Measurements from ENCODE around the gene PKN1.
A peak's percentile ranks its signal among the peaks of the same experiment; 100 is the strongest.
"Not testable (repeated sequence)": the region's sequence is repeated elsewhere in the genome, so short reads cannot be mapped to it uniquely, and the experiment has no call there.

PKN1 gene

DNA sequence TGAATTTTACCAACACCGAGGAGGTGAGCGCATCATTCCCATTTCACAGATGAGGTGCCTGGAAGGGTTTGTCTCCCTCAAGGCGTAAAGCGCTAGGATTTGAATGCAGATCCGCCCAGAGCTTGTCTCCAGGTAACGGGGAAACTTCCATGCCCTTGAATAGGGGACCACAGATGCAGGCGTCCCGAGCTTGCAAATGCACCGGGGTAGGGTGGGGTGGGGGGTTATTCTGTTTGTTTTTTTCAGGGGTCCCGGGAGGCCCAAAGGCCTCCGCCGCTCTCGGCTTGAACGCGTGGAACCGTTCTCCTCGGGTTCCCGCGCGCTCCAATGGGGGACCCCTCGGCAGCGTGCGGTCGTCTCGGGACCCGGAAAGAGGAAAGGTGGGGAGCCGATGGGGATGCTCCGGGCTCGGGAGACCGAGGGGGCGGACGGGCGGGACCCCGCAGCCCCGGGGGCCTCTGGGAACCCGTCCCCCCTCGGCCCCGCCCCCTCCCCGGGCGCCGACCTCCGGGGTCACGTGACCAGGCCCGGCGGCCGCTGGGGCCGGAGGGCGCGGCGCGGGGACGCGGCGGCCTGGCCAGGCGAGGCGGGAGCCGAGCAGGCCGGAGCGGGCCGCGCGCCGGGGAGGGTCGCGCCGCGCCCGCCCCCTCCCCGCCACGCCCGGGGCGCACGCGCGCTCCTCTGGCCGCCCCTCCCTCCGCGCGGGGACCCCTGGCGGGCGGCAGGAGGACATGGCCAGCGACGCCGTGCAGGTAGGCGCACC, at the start of gene PKN1:
TSS of gene PKN1 (plus strand) at position 516 of the 763 bp plus-strand sequence. CDS start at position 732, 216 bp downstream.
- peak; percentile 71 for DNase-seq

DNA sequence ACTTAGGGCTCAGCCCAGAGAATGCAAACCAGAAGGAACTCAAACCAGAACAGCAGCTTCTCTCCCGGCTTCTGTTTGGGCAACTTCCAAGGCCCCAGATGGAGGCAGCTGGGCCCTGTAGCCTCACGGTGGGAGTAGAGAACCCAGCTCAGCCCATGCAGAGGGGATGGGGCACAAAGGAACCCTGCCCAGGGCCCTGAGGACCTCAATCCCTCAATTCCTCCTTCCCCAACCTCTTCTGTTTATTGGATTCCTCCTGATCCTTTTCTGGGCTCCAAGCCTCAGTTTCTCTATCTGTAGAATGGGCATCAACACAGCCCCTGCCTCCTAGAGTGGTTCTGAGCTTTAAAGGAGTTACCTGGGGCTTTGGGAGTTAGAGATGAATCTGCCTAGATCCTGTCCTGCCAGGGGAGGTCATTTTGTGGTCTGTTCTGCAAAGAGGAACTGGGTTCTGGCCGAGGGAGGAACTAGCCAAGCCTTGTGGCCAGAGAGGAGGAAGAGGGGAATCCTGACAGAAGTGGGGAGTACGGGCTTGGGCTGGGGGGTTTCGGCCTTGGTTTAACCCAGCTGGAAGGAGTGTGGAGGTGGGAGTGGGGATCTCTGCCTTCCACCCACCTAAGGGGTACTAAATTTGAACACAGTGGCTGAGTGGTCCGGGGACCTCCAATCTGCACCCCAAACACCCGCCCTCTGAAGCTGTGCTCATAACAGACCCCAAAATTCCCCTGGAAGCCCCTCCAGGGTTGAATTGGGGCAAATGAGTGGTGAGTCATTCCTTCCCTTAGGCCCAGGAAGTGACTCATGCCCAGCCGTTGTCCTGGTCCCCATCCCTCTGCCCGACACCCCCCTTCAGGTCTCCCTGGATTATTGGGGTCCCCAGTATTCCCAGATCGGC, 49.2 kb upstream of the PKN1 start:
- peak; percentile 50 for DNase-seq

DNA sequence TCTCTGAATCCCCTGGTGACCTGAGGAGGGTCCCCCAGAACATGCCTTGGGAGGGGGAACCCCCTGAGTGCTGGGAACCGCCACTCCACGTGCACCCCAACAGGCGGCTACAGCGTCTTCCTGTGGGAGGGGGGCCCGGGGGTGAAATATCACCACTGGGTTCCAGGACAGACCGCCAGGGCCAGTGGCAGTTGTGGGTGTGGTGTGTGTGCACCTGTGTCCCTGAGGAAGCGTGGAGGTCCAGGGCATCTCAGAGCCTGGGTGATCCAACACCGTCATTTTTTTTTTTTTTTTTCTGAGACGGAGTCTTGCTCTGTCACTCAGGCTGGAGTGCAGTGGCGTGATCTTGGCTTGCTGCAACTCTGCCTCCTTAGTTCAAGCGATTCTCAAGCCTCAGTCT, 47.6 kb upstream of the PKN1 start:
- DNase-seq = no peak

DNA sequence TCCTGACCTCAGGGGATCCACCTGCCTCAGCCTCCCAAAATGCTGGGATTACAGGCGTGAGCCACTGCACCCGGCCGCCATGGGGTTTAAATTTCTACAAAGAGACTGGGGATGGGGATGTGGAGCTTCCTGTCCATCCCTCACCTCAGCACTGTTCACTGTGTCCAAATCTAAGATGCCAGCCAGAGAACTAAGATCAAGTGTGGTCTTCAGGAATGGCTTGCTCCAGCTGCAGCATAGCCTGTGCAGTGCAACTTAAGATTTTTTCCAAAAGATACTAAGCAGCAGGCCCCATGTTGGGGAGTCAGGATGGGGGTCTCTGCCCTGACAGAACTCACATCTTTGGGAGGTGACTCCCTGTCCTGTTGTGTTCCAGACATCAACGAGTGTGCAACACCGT, 42.6 kb upstream of the PKN1 start:
- no peak for DNase-seq

DNA sequence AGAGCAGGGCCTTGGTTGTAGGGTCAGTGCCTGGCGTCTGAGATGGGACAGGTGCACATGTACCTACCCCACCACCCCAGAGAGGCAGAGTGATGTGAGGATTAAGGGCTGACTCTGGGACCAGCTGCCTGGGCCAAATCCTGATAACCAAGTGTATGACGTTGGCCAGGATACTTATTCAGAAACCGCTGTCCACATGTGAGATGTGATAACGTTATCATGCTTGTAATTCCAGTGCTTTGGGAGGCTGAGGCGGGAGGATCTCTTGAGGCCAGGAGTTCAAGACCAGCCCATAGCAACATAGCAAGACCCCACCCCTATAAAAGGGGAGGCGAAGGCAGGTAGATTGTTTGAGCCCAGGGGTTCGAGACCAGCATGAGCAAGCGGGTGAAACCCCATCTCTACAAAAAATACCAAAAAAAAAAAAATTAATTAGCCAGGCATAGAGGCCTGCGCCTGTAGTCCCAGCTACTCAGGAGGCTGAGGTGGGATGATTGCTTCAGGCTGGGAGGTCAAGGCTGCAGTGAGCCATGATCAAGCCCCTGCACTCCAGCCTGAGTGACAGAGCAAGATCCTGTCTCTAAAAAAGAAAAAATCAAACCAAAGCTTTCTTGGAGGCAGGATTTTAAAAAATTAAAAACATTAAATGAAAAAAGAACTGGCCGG, 41.8 kb upstream of the PKN1 start:
- no peak for DNase-seq

DNA sequence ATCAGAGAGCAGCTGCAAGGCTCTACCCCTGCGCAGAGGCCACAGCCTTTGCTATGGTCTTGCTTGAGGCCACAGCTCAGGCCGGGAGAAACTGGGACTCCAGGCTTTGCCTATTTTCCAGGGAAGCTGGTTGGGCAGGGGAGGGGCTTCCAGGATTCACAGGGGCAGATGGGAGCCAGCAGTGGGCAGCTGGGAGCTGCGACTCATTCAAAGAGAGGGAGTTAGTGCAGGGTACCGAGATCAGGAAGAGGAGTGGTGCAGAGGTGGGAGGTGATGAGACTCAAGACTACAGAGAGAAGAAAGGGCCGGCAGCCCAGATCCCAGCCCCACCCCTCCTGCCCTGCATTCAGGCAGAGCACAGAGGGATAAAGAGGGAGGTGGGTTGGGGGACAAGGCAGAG, 39.8 kb upstream of the PKN1 start:
- no peak for DNase-seq

DNA sequence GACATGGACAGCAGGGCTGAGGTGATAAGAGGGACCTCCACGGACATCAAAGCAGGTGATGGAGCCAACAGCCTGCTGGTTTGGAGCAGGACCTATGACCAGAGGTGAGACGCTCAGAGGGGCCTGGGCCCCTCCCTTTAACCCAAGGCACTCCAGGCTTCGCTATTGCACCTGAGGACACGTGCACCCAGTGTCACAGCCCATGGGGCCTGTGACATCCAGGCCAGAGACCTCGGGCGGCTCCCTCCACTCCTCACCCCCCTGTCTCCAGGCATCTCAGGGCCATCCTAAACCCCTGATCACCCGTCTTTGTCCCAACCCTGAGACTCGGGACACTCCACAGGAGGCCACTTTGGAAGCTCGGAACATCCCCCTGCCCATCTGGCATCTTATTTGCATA, 38.9 kb upstream of the PKN1 start:
- DNase-seq = no peak

DNA sequence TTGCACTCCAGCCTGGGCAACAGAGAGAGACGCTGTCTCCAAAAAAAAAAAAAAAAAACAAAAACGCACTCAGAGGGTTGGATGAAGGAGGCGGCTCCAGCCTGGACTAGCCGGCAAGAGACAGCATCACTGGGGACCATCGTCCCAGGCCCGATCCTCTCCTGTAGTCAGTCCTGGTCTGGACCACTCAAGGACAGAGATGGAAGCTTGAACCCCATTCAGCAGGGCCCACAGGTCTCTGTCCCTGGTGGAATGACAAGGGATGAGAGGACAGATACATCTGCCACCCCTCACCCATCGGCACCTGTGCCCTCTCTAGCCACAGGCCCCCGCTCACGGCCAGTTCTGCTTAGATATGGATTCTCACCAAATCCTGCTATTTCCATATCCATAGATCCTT, 37.8 kb upstream of the PKN1 start:
- no peak for DNase-seq

DNA sequence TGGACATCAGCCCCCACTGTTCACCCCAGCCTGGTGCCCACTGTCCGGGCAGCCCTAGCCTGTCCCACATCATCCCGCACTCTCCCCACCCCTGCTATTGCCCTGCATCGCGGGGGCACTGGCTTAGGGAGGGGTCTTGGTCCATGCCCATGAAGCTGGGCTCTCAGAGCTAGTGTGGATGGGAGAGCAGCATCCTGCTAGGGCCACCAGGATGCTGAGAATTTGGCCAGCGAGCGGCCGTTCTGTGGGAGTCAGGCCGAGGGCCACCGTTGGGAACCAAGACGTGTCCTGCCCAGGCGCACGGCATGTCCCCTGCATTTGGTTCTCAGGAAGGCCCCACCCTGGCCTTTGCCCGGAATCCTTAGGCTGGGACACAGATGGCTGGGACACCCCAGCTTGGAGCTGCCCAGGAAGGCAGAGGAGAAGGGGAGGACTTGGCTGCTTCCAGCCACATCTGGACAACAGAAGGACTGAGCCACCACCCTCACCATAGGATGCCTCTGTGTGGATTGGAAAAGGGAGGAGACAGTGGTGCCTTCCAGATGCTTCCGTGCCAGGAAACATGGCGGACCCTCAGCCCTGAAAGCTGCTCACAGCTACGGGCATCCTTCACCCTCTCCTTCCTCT, 37.3 kb upstream of the PKN1 start:
- no peak for DNase-seq

DNA sequence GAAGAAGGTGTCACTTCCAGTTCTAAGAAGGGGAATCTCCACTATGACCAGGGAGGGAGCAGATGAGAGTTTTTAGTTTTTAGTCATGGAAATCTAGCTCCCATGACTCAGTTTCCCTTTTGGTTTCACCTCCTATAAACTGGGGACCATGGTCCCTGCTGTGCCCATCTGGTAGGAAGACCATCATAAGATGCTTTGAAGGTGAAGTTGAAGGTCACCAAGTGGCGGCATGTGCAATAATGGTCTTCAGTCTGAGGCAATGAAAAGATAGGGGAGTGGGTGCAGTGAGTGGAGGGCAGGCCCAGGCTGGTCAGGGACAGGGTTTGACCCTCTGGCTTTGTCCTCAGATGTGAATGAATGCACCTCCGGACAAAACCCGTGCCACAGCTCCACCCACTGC, 36.4 kb upstream of the PKN1 start:
- DNase-seq = not testable (repeated sequence)

DNA sequence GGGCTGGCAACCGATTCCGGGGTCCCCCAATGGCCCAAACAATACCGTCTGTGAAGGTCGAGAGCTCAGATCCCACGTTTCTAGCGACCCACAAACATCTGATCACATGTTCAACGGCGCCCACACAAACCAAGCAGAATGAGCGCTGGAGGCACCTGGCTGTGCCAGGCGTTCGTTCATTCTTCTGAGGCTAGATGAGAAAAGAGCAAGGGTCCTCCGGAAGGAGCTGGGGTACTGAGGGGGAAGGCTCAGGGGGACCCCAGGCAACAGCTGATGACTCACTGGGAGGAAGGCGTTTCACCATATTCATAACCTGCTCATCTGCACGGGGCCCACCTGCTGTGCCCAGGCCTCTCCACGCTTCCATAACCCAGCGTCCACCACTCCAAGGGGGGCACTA, 35.9 kb upstream of the PKN1 start:
- DNase-seq = not testable (repeated sequence)

DNA sequence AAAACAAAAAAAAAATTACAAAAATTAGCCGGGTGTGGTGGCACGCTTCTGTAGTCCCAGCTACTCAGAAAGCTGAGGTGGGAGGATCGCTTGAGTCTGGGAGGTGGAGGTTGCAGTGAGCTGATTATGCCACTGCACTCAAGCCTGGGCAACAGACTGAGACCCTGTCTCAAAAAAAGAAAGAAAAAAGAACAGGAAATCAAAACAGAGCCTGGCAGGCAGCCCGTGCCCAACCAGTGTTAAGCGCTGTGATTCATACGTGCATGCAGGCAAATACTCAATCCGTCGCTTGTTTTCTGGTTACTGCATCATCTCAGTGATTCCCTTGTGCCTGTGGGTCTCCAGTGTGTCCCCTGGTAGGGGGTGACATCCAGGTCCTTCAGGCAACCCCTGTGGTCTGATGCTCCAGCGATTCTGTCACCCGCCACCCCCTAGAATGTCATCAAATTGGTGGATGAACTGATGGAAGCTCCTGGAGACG, 32.1 kb upstream of the PKN1 start:
- DNase-seq = no peak

DNA sequence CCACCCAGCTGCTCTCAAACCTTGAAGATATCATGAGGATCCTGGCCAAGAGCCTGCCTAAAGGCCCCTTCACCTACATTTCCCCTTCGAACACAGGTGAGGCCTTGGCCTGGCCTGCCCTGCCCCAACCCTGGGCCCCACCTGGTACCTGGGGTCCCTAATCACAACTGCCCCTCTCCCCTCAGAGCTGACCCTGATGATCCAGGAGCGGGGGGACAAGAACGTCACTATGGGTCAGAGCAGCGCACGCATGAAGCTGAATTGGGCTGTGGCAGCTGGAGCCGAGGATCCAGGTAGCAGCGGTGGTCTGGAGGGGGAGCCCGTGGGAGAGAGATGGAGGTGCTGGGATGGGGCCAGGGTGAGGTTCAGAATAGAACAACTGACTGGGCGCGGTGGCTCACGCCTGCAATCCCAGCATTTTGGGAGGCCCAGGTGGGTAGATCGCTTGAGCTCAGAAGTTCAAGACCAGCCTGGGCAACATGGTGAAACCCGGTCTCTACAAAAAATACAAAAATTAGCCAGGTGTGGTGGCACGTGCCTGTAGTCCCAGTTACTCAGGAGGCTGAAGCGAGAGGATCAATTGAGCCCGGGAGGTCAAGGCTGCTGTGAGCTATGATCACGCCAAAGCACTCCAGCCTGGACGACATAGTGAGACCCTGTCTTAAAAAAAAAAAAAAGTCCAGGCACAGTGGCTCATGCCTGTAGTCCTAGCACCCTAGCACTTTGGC, 31.5 kb upstream of the PKN1 start:
- DNase-seq = no peak

DNA sequence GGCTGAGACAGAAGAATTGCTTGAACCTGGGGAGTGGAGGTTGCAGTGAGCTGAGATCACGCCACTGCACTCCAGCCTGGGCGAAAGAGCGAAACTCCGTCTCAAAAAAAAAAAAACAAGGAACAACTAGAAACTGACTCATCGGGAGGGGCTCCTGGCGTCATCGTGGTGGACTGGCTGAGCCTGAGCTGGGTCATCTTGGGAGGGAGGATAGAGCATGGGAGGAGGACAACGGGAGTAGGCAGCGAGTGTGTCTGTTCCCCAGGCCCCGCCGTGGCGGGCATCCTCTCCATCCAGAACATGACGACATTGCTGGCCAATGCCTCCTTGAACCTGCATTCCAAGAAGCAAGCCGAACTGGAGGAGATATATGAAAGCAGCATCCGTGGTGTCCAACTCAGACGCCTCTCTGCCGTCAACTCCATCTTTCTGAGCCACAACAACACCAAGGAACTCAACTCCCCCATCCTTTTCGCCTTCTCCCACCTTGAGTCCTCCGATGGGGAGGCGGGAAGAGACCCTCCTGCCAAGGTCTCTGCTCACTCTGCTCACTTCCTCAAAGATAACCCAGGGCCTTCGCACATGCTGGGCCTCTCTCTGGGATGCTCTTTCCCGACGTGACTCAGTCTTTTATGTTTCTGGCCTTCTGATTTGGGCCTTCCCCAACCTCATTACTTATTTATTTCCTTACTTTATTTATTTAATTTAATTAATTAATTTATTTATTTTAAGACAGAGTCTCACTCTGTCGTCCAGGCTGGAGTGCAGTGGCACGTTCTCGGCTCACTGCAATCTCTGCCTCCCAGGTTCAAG, 30.6 kb upstream of the PKN1 start:
- no peak for DNase-seq

DNA sequence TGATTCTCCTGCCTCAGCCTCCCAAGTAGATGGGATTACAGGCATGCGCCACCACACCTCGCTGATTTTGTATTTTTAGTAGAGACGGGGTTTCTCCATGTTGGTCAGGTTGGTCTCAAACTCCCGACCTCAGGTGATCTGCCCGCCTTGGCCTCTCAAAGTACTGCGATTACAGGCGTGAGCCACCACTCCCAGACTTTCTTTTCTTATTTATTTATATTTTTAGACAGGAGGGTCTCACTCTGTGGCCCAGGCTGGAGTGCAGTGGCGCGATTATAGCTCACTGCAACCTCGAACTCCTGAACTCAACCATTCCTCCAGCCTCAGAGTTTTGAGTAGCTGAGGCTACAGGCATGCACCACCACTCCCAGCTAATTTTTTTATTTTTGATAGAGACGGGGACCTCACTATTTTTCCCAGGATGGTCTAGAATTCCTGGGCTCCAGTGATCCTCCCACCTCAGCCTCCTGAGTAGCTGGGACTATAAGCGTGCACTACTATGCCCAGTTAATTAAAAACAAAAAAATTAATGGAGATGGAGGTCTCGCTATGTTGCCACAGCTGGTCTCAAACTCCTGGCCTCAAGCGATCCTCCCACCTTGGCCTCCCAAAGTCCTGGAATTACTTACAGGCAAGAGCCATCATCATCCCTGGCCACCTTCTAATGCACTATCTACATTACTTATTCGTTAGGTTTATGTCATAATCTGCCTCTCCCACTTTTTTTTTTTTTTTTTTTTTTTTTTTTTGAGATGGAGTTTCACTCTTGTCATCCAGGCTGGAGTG, 29.8 kb upstream of the PKN1 start:
- not testable (repeated sequence) for DNase-seq

DNA sequence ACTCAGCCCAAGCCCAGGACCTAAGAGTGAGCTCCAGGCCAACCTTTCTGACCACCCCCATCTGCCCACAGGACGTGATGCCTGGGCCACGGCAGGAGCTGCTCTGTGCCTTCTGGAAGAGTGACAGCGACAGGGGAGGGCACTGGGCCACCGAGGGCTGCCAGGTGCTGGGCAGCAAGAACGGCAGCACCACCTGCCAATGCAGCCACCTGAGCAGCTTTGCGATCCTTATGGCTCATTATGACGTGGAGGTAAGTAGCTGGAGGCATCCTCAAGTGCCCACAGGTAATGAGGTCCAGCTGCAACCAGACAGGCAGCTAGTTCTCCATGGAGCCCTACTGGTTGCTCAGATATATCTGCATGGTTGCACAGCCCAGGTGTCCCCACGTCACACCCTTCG, 28.8 kb upstream of the PKN1 start:
- DNase-seq = no peak

DNA sequence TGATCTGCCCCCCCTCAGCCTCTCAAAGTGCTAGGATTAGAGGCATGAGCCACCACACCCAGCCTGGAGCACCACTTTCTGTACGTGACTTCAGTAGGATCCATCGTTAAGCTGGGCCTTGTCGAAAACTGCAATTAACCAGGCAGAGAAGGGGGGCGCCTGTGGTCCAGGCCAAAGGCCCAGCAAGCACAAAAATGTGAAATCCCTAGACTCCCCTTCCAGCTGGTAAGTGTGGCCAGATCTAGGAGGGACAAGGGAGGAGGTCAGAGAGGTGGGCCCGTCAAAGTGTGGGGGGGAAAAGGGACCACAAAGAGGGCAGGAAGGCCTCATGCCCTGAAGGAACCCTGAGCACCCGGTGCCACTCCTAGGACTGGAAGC, 27.7 kb upstream of the PKN1 start:
- DNase-seq = no peak

DNA sequence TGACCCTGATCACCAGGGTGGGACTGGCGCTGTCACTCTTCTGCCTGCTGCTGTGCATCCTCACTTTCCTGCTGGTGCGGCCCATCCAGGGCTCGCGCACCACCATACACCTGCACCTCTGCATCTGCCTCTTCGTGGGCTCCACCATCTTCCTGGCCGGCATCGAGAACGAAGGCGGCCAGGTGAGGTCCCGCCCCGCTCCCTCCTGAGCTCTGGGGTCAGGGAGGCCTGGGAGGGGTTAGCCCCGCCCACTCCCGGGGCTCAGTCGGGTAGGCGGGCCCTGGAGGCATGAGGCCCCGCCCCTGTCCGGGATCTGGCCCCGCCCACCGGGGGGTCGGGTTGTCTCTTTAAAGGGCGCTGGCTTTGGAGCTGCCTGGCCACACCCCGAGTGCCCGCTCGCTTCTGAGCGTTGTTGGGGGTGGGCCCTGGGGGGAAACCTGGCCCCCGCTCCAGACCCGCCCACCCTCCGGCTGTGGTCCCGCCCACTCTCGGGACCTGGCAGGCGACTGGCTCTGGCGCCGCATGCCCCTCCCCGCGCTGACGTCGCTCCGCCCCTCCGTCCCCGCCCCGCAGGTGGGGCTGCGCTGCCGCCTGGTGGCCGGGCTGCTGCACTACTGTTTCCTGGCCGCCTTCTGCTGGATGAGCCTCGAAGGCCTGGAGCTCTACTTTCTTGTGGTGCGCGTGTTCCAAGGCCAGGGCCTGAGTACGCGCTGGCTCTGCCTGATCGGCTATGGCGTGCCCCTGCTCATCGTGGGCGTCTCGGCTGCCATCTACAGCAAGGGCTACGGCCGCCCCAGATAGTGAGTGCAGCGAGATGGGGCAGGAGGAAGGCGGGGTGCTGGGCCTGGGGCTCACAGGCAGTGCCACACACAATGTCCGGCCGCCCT, 27.1 kb upstream of the PKN1 start:
- peak; percentile 94 for DNase-seq

DNA sequence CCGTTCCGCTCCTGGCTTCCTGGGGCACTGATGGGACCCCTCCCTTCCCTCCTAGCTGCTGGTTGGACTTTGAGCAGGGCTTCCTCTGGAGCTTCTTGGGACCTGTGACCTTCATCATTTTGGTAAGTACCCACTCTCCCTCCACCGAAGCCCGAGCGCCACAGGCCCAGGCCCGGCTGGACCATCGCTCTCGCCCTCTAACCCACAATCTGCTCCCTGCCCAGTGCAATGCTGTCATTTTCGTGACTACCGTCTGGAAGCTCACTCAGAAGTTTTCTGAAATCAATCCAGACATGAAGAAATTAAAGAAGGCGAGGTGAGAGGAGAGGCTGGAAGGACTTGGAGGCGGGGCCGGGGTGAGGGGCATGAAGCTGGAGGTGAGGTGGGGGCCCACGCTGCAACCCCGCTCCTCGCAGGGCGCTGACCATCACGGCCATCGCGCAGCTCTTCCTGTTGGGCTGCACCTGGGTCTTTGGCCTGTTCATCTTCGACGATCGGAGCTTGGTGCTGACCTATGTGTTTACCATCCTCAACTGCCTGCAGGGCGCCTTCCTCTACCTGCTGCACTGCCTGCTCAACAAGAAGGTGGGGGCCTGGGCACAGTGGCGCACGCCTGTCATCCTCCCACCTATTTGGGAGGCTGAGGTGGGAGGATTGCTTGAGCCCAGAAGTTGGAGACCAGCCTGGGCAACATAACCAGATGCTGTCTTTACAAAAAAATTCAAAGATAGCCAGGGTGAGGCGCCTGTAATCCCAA, 26.3 kb upstream of the PKN1 start:
- no peak for DNase-seq

Data from activated CD4-positive, CD25-positive, alpha-beta regulatory T cell treated with anti-CD3 and anti-CD28 coated beads, Interleukin-2, amount 50 U/mL, for 72 hours (primary cell).